Stimulated activated CD8-positive, alpha-beta memory T cell treated with anti-CD3 and anti-CD28 coated beads, Interleukin-4, amount 100 ng/mL, for 24 hours (primary cell): ENCODE data around the gene HPCA.

Experiments used
- DNase-seq: peaks from one replicate; pipeline ENCODE4 v3.0.0-alpha.2; 2020; ENCODE audit warnings: low read depth

HPCA gene

GRCh38 chr1:32890516-32891240 lies 4.4 kb downstream of the HPCA start:
- no peak for DNase-seq

- no peak for DNase-seq
These were observed 4.9 kb downstream of the HPCA start for GRCh38 chr1:32891241-32891570.

- DNase-seq, result no peak
These were observed 5.3 kb downstream of the HPCA start for GRCh38 chr1:32891630-32892029.

- DNase-seq, result no peak
These were observed 6.3 kb downstream of the HPCA start for GRCh38 chr1:32892368-32893197.

- DNase-seq, result no peak
These were observed 7.1 kb downstream of the HPCA start for GRCh38 chr1:32893198-32894018.

GRCh38 chr1:32894019-32894600 lies 7.8 kb downstream of the HPCA start:
- DNase-seq, result no peak

GRCh38 chr1:32894681-32895080 lies 8.4 kb downstream of the HPCA start:
- DNase-seq, result no peak

GRCh38 chr1:32895325-32896215 lies 9.3 kb downstream of the HPCA start:
- no peak for DNase-seq

- DNase-seq, result no peak
These were observed 10.2 kb downstream of the HPCA start for GRCh38 chr1:32896451-32896850.

GRCh38 chr1:32897082-32898049 lies 11.1 kb downstream of the HPCA start:
- DNase-seq, result no peak

- no peak for DNase-seq
These were observed 11.8 kb downstream of the HPCA start for GRCh38 chr1:32898056-32898455.

GRCh38 chr1:32898958-32899357 lies 12.7 kb downstream of the HPCA start:
- no peak for DNase-seq

GRCh38 chr1:32899586-32900296 lies 13.4 kb downstream of the HPCA start:
- DNase-seq, result no peak

GRCh38 chr1:32900371-32900955 lies 14.2 kb downstream of the HPCA start:
- no peak for DNase-seq

GRCh38 chr1:32900956-32901822 lies 14.9 kb downstream of the HPCA start, which contains the start of gene TMEM54:
TSS of gene TMEM54 (minus strand) at chr1:32901389. CDS start at chr1:32901238, 151 bp downstream.
- DNase-seq, result no peak

GRCh38 chr1:32901823-32902534 lies 15.7 kb downstream of the HPCA start:
- DNase-seq, result no peak

GRCh38 chr1:32902535-32902920 lies 16.2 kb downstream of the HPCA start:
- no peak for DNase-seq
